Mesenteric fat pad (tissue), 1 donor: ENCODE results near the gene INHA. TPM values are rescaled to one million over a fixed set of nuclear protein-coding genes. Genes with fewer than 3 reads are reported as not detected.

ENCODE experiments used
- DNase-seq: peaks from one replicate; pipeline ENCODE4 v3.0.0-alpha.2; 2020; ENCODE audit warnings: low spot score
- total RNA-seq: library from RNA; stranded (reverse); fragmentation: NEBNext Ultra II Directional; extraction: Animal tissue kit (Norgen Biotek cat#: 25700); gene quantifications from one replicate; pipeline ENCODE4 v1.2.1, GENCODE V29; 2021
- donor health status: DM: yes; HTN: yes; CAD: no.

INHA gene
- total RNA-seq, 1 donor from 2014 or later = 0.45 TPM

- DNase-seq = no peak
These were observed 14.8 kb upstream of the INHA start for GRCh38 chr2:219557320-219557719.

GRCh38 chr2:219557791-219558785 is 14.0 kb upstream of the INHA start:
- no peak for DNase-seq

DNA sequence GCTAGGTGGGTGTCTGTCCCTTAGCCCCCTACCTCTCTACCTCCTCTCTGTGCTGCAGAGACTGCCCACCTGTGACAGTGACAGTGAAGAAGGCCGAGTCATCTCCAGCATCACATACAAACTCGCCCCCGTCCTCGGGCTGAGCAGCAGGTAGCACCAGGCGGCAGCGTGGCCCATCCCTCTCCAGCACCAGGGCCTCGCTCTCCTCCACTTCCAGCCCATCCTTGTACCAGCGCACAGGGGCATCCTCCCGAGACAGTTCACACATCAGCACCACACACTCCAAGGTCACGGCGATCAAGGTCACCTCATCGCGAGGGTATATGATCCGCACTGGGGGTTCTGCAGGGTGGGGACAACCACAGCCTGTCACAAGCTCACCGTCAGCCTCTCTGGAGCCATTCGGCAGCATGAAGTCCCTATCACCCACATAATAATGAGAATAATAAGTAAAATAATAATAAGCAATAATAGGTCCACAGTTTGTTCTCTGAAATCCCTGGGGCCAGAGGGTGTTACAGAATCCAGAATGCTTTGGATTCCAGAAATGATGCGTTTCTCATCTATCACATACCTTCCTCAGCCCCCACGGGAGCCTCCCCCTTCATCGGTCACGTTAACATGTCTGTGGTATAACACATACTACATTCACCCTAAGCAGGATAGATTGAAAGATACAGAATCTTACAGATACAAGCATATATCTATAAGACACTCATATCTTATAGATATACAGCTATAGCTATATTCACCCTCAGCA is 12.8 kb upstream of the INHA start:
- no peak for DNase-seq

GRCh38 chr2:219560037-219560892 is 11.8 kb upstream of the INHA start:
- DNase-seq = no peak

DNA sequence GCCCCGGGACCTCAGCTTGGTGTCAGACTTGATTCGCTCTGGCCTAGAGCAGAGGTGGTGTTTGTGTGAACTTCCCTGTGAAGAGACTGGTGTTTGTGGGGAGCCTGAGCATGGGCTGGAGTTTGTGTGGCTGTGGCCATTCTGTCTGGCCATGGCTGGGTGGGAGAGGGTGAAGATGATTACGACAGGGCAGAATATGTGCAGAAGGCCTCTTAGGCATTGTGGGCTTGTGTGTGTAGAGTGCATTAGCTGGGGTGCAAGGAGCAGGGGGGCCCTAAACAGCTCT is 11.3 kb upstream of the INHA start:
- no peak for DNase-seq

- no peak for DNase-seq
These were observed 10.7 kb upstream of the INHA start for GRCh38 chr2:219561179-219562048.

GRCh38 chr2:219562049-219563020 is 9.8 kb upstream of the INHA start:
- no peak for DNase-seq

DNA sequence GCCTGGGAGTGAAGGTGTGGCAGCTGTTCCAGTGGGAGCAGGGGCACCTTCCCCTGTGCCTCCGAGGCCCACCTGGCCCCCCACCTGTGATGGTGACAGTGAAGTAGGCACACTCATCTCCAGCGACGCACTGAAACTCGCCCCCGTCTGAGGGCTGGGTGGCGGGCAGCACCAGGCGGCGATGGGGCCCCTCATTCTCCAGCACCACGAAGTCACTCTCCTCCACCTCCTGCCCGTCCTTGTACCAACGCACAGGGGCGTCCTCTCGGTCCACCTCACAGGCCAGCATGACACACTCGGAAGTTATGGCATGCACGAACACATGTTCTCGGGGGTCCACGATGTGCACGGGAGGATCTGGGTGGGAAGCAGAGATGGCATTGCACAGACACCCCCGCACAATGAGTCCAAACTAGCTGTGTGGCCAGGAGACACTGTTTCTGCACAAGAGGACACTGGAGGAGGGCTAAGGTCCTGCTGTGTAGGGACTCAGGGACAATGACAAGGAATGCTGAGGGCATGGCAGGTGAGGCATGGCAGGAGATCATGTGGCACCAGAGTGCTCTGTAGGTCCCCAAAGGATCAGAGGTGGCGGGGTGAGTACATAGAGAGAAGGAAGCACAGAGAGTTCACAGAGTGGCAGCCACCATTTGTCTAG is 8.7 kb upstream of the INHA start:
- no peak for DNase-seq

DNA sequence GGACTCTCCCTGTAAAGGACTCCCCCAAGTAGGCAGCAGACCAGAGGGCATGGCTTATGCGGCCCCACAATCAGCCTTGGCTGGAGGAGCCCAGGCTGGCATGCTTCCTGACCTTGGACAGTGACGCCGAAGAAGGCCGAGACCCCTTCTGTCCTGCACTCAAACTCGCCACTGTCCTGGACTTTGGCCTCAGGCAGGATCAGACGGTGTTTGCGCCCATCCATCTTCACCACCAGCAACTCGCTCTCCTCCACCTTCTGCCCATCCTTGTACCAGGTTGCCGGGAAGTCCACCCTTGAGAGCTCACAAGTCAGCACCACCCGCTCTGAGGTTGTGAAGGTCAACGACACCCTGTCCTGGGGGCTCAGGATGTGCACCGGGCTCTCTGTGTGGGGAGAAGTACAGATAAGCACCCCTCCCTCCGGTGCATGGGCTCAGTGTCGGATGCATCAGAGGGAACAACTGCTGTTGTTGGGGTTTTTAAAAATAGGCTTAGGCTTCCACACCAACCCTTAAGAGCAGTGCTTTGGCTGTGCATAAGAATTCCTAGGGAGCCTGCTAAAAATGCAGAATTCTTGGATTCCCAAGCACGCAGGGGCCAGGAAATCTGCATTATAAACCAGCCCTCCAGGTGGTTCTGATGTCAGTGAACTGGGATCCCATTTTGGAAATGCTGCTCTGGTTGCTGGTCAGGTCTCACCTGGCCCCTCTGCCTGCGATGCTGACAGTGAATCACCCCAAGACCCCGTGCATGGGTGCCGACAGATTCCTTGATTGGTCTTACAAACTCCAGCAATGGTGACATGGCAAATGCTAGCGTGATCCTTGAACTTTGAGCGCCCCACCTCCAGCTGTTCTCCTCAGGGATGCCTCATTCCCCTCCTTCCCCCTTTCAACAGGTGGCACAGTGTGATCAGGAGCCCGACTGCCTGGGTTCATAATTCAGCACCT is 6.7 kb upstream of the INHA start:
- no peak for DNase-seq

- no peak for DNase-seq
These were observed 5.5 kb upstream of the INHA start for GRCh38 chr2:219566640-219567039.

GRCh38 chr2:219567131-219567530 is 5.0 kb upstream of the INHA start:
- no peak for DNase-seq

DNA sequence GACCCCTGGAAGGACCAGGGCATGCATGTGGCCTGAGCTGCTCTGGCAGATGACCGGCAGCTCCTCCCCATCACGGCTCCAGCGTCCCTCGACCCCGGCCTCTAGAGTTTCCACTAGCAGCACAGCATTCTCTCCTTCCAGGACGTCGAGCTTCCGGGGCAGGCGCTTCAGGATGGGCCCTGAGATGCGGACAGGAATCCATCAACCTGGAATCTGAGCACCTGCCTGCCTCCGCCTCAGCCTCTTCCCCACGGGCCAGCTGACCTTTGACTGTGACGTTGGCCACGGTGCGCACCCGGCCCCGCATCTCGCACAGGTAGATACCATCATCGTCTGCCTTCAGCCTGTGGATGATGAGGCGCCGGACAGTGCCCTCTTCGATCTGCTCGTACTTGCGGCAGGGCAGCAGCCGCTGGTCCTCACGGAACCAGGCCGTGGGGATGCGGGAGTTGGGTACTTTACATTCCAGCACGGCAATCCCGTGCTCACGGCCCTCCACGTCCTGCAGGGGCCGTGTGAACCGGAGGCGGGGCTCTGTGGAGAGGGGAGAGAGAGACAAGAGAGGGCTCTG is 4.2 kb upstream of the INHA start:
- DNase-seq = no peak

DNA sequence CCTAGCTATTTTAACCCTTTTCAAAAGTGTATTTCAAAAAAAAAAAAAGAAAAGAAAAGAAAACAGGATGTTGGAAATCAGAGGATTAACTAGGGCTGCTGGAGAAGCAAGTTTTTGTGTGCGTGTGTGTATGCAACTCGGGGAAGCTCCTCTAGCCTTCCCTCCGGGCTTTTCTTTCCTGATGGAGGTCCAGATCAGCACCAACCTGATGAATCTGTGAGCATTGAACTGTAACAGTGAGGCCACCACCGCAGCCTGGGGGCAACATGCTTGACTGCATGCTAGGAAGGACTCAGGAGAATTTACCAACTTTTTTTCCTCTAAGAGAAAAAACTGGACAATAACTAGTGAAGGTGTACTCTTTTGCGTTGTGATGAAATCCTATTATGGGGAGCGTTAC is 3.1 kb upstream of the INHA start:
- DNase-seq = no peak

- no peak for DNase-seq
These were observed 2.5 kb upstream of the INHA start for GRCh38 chr2:219569635-219570034.

GRCh38 chr2:219570194-219570923 is 1.8 kb upstream of the INHA start:
- no peak for DNase-seq

DNA sequence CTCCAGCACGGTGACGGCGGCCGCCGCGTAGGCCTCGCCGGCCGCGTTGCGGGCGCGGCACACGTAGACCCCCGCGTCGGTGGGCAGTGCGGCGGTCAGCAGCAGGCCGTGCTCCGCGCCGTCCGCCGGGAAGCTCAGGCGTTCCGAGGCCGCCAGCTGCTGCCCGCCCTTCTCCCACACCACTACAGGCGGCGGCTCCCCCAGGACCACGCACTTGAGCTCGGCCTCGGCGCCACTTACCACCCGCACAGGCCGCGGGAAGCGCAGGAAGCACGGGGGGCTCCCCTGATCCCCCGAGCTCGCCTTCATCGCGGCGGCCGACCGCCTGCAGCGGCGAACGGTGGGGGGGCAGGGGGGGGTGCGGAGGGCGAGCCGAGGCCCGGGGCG is 1.2 kb upstream of the INHA start:
- no peak for DNase-seq
